ENCODE data around the gene ARSA. TPM values are rescaled to one million over a fixed set of nuclear protein-coding genes. Genes with fewer than 3 reads are reported as not detected.
A peak's percentile ranks its signal among the peaks of the same experiment; 100 is the strongest.
"Not testable (repeated sequence)": the region's sequence is repeated elsewhere in the genome, so short reads cannot be mapped to it uniquely, and the experiment has no call there.

The ARSA gene
- 24.5 TPM for total RNA-seq

GRCh38 chr22:50627642-50628542 lies at the start of gene ARSA:
TSS of gene ARSA (minus strand) at chr22:50628152. CDS start at chr22:50627779, 373 bp downstream.
- peak; percentile 64 to 83 (median 78) for DNase-seq (ENCODE audit: low read depth in 2 of 3, low spot score in 2 of 3)

GRCh38 chr22:50676661-50677492 lies 48.9 kb upstream of the ARSA start:
- DNase-seq (ENCODE audit: low read depth in 2 of 3, low spot score in 2 of 3): no peak

GRCh38 chr22:50676180-50676636 lies 48.3 kb upstream of the ARSA start:
- DNase-seq (ENCODE audit: low read depth in 2 of 3, low spot score in 2 of 3): no peak

DNA sequence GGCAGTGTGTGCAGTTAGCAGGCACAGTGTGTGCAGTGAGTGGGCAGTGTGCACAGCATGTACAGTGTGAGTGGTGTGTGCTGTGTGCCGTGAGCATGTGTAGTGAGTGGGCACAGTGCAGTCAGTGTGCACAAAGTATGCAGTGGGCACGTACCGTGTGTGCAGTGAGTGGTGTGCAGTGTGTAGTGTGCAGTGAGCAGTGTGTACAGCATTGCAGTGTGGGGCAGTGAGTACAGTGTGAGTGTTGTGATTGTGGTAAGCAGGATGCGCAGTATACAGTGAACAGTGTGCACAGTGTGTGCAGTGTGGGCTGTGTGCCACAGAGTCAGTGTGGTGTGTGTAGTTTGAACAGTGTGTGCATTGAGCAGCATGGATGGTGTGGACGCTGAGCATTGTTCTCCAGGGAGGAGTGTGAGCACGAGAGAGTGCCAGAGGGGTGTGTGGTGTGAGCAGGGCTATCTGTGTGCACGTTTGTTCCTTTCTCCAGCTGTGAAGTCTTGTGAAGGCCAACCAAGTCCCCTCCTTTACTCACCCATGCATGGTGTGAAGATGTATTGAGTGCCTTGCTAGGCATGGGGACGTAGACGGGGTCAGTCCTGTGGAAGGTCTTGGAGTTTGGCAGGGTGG lies 47.7 kb upstream of the ARSA start:
- no peak for DNase-seq (ENCODE audit: low read depth in 2 of 3, low spot score in 2 of 3)

DNA sequence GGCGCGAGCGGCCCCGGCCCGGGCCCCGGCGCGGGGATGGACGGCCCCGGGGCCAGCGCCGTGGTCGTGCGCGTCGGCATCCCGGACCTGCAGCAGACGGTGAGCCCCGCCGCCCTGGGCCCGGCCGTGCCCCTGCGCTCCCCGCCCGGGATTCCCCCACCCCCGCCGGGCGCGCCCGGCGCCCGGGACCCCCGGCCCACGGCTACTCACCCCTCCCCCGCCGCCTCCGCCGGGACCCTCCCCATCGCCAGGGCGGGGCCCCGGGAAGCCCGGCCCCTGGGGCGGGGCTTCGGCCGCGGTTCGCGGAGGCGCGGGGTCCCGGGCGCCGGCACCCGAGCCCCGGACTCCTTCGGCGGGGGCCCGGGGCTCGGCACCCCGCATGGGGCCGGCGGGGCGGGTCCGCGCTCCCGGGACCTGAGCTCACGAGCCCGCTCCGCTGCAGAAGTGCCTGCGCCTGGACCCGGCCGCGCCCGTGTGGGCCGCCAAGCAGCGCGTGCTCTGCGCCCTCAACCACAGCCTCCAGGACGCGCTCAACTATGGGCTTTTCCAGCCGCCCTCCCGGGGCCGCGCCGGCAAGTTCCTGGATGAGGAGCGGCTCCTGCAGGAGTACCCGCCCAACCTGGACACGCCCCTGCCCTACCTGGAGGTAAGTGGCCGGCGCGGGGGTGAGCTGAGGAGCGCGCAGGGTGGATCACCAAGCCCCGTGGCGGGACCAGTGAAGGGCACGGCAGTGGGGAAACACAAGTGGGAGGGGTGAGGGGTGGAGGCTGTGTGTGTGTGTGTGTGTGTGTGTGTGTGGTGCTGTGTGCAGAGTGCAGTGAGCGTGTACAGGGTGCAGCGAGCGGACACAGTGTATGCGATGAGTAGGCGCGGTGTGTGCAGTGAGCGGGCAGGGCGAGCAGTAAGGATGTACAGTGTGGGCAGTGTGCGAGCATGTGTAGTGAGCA lies 46.9 kb upstream of the ARSA start:
- DNase-seq (ENCODE audit: low read depth in 2 of 3, low spot score in 2 of 3): peak in 1 of 3 donors; percentile 31

- peak in 1 of 3 donors; percentile 31 for DNase-seq (ENCODE audit: low read depth in 2 of 3, low spot score in 2 of 3)
These were observed 46.2 kb upstream of the ARSA start for GRCh38 chr22:50674130-50674500.

DNA sequence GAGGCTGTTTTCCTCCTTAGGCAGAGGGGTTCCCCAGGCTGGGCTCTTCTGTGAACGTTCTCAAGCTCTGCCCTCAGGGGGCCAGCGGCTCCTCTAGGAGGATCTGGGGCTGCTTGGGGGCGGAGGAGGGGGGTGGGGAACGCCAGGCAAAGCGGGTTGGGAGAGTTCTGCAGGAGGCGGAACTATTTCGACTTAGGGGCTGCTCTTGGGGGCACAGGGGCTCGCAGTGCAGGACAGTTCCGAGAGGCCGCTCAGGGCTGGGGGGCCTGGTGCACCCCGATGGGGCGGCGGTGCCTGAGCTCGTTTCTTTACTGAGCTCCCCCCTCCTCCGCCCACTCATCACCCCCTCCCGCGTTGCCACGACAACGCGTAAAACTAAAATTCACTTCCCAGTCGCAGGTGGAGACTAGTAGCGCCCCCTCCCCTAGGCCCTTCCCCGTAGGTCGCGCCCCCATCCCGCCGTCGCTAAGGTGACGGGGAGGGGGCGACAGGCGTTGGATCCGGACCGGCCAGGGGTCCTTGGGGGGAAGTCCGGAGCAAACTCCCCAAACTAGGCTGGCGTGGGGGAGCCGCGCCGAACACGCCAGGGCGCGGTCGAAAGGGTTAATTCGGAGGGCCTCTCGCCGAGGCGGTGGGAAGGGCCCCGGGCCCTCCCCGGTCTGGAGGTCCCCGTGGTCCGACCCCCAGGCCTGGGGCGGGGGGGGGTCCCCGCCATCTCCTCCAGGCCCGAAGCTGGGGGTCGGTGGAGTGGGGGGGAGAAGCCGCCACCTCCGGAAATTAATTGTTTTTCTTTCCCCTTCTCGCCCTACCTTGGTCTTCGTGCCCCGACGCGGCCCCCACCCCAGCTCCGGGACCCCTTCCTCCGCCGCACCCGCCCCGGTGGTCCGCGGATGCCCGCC lies 45.5 kb upstream of the ARSA start:
- DNase-seq (ENCODE audit: low read depth in 2 of 3, low spot score in 2 of 3): peak in 2 of 3 donors; percentile 78 to 79

DNA sequence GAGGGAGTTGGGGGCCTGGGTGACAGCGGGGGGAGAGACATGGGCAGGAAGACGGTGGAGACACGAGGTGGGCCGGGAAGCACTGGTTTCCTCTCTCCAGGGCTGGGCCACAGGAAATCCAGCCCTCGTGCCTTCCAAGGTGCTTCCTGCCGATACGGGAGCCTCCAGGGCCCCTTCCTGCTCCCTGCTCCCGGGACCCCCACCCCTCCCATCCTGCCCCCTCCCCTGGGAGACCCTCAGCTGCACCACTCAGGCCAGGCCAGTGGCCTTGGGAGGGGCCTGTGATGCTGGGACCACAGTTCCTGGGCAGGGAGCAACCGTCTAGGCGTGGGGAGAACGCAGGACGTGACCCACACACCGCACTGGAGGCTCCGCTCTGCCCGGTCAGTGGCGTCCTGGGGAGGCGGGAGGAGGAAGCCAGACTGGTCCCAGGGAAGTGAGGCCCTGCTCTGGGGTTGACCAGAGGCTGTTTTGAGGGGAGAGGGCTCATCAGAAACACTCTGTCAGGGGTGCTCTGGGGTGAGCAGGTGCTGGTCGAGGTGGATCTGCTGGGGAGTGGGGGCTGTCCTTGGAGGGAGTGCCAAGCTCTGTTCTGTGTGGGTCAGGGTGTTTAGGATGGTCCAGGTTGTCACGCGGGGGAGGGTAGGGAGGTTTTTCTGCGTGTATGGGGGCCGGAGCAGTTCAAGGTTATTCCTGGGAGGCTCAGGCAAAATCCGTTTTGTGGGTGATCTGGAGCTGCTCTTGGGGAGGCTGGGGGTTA lies 44.7 kb upstream of the ARSA start, which contains the start of gene SHANK3:
SHANK3 (plus strand) TSS at position 353 of the 760 bp plus-strand sequence.
- peak in 2 of 3 donors; percentile 85 for DNase-seq (ENCODE audit: low read depth in 2 of 3, low spot score in 2 of 3)

DNA sequence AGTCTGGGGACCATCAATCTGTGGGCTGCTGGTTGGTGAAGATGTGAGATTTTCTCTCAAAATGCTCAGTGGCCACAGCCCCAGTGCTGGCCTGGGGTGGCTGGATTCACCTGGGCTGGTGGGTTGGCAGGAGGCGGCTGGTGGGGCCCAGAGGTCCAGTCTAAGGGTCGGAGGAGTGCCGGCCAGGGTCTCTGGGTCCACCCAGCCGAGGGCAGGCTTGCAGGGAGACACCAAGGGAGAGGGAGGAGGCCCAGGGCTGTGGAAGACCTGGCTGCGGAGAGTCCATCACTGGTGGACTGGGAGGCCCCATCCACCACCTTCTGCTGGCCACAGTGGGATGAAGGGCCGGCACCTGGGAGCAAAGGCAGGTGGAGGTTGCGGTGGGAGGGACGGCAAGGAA lies 44.1 kb upstream of the ARSA start:
- no peak for DNase-seq (ENCODE audit: low read depth in 2 of 3, low spot score in 2 of 3)

DNA sequence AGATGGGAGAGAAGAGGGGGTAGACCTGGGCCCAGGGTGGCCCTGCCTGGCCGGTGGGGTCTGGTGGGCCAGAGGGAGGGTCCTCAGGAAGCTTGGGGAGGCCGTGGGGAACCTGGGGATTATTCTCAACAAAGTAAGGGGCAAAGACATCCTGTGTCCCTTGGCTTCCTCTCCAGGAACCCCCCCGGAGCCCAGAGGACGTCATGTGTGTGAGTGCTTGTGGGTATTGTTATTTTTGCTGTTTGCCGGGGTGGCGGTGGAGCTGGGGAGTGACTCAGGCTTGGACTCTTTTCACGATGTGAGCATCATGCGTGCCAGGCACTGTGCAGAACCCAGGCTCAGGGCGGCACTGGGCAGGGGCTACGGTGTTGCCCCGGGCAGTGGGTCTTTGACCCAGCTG lies 43.7 kb upstream of the ARSA start:
- DNase-seq (ENCODE audit: low read depth in 2 of 3, low spot score in 2 of 3): peak in 2 of 3 donors; percentile 59 to 68

DNA sequence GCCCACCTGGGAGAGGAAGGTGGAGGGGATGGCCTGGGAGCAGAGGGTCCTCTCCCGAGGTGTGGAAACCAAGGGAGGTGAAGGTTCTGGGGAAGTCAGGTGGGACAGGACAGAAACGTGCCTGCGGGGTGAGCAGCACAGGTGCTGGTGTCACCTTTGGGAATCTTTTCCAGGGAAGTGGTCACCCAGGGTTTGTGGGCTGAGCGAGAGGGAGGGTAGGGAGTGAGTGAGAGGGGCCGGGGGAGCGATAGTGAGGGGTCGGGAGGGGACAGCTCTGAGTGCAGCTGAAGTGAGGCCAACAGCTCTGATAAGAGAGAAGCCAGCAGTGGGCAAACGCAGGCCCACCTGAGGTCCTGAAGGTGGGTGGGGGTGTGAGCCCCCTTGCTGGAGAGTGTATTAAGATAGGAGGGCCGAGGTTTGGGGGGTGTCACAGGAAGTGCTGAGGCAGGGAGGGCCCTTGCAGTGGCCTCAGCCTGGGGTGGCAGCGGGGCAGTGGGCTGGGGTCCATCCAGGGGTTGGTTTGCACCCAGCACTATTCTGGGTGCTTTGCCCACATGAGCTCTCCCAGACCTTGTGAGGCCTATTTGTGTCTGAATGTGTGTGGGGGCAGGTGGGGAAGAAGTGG lies 43.1 kb upstream of the ARSA start:
- DNase-seq (ENCODE audit: low read depth in 2 of 3, low spot score in 2 of 3): no peak

DNA sequence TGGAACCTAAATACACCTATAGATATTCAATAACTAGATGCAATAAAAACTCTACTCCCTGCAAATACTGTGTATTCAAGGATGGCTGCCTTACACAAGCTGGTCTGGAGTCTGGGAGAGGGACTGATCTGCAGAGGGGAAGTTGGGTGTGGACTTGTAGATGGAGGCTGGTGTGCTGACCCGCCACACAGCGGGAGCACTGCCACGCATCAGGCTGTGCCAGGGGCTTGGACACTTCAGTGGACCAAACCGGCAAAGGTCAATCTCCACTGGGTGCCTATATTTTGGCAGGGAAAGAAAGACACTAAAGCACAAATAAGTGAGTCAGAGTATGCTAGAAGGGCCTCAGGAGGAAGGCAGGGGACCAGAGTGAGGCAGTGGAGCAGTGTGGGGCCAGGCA lies 42.6 kb upstream of the ARSA start:
- DNase-seq (ENCODE audit: low read depth in 2 of 3, low spot score in 2 of 3): no peak

- DNase-seq (ENCODE audit: low read depth in 2 of 3, low spot score in 2 of 3): no peak
These were observed 37.8 kb upstream of the ARSA start for GRCh38 chr22:50665738-50666137.

GRCh38 chr22:50665212-50665611 lies 37.3 kb upstream of the ARSA start:
- no peak for DNase-seq (ENCODE audit: low read depth in 2 of 3, low spot score in 2 of 3)

GRCh38 chr22:50660306-50660705 lies 32.4 kb upstream of the ARSA start:
- no peak for DNase-seq (ENCODE audit: low read depth in 2 of 3, low spot score in 2 of 3)

DNA sequence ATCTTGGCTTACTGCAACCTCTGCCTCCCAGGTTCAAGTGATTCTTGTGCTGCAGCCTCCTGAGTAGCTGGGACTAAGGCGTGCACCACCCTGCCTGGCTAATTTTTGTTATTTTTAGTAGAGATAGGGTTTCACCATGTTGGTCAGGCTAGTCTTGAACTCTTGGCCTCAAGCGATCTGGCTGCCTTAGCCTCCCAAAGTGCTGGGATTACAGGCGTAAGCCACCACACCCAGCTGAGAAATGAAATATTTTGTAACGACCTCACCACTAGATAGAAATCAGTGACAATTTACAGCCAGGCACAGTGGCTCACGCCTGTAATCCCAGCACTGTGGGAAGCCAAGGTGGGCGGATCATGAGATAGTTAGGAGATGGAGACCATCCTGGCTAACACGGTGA lies 31.8 kb upstream of the ARSA start:
- not testable (repeated sequence) for DNase-seq (ENCODE audit: low read depth in 2 of 3, low spot score in 2 of 3)

- no peak for DNase-seq (ENCODE audit: low read depth in 2 of 3, low spot score in 2 of 3)
These were observed 30.0 kb upstream of the ARSA start for GRCh38 chr22:50657925-50658324.

Measured in hematopoietic multipotent progenitor cell (in vitro differentiated cells).